Medulla oblongata (tissue), 1 donor: ENCODE results near the gene STAB1.

ENCODE experiments used
- DNase-seq: peaks from one replicate; pipeline ENCODE4 v3.0.0-alpha.2; 2015; ENCODE audit errors: extremely low spot score

The STAB1 gene

GRCh38 chr3:52494886-52495495 is at the start of gene STAB1:
Gene STAB1 (plus strand): TSS chr3:52495338. CDS start chr3:52495414, 76 bp downstream.
- DNase-seq = no peak

GRCh38 chr3:52446042-52446441 is 49.1 kb upstream of the STAB1 start:
- no peak for DNase-seq

GRCh38 chr3:52446631-52447511 is 48.3 kb upstream of the STAB1 start:
- DNase-seq = peak; percentile 64

- DNase-seq = no peak
These were observed 47.4 kb upstream of the STAB1 start for GRCh38 chr3:52447512-52448355.

GRCh38 chr3:52450489-52451236 is 44.5 kb upstream of the STAB1 start:
- DNase-seq = no peak

GRCh38 chr3:52451237-52452083 is 43.7 kb upstream of the STAB1 start:
- no peak for DNase-seq

GRCh38 chr3:52452126-52452525 is 43.0 kb upstream of the STAB1 start:
- no peak for DNase-seq

GRCh38 chr3:52452570-52453221 is 42.4 kb upstream of the STAB1 start:
- DNase-seq = no peak

GRCh38 chr3:52453496-52454249 is 41.5 kb upstream of the STAB1 start, which contains the start of gene TNNC1:
Gene TNNC1 (minus strand): TSS chr3:52454041. CDS start chr3:52454015, 26 bp downstream.
- DNase-seq = no peak

GRCh38 chr3:52454250-52454937 is 40.7 kb upstream of the STAB1 start:
- DNase-seq = no peak

GRCh38 chr3:52454938-52455282 is 40.2 kb upstream of the STAB1 start:
- DNase-seq = no peak

- DNase-seq = peak; percentile 84
These were observed 39.6 kb upstream of the STAB1 start, which contains the start of gene NISCH for GRCh38 chr3:52455283-52456168. Gene NISCH (plus strand): TSS chr3:52455604. CDS start chr3:52455642, 38 bp downstream.

GRCh38 chr3:52456169-52456799 is 38.9 kb upstream of the STAB1 start:
- DNase-seq = peak; percentile 26

- DNase-seq = no peak
These were observed 38.3 kb upstream of the STAB1 start for GRCh38 chr3:52456800-52457183.

- no peak for DNase-seq
These were observed 36.9 kb upstream of the STAB1 start for GRCh38 chr3:52458031-52458760.

- no peak for DNase-seq
These were observed 36.2 kb upstream of the STAB1 start for GRCh38 chr3:52458770-52459545.
